ENCODE data around the gene FKBP11.

FKBP11 gene

DNA sequence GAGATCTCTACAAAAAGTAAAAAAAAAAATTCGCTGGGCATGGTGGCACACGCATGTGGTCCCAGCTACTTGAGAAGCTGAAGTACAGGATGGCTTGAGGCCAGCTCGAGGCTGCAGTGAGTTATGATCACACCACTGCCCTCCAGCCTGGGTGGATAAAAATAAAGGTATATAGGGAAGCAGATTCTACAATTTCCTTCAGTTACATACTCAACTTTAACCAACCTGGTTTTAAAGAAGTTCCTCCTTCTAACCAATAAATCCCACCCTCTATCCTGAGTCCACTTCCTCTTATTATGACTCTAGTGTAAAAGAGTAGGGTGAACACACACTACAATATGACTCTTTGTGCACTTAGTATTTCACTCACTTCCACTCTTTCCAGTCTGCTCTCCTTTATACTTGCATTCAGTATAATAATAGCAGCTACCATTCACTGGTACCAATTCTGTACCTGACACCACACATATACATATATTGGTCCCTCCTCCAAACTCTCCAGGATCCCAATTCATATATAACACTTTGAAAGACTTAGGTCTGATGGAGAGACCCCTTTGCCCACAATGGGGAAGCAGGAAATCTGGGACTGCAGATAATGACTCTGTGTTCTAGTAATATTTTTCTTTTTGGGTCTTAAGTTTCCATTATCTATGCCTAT is 29.7 kb upstream of the FKBP11 start:
- TF ChIP-seq, protein P1, sequence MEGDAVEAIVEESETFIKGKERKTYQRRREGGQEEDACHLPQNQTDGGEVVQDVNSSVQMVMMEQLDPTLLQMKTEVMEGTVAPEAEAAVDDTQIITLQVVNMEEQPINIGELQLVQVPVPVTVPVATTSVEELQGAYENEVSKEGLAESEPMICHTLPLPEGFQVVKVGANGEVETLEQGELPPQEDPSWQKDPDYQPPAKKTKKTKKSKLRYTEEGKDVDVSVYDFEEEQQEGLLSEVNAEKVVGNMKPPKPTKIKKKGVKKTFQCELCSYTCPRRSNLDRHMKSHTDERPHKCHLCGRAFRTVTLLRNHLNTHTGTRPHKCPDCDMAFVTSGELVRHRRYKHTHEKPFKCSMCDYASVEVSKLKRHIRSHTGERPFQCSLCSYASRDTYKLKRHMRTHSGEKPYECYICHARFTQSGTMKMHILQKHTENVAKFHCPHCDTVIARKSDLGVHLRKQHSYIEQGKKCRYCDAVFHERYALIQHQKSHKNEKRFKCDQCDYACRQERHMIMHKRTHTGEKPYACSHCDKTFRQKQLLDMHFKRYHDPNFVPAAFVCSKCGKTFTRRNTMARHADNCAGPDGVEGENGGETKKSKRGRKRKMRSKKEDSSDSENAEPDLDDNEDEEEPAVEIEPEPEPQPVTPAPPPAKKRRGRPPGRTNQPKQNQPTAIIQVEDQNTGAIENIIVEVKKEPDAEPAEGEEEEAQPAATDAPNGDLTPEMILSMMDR (IDR thresholded peaks at IDR 0.05): no peak
- H3K4me3 ChIP-seq: no peak overlapping the region
- no peak for DNase-seq (ENCODE audit: low spot score)
- H3K27ac ChIP-seq: no peak overlapping the region

DNA sequence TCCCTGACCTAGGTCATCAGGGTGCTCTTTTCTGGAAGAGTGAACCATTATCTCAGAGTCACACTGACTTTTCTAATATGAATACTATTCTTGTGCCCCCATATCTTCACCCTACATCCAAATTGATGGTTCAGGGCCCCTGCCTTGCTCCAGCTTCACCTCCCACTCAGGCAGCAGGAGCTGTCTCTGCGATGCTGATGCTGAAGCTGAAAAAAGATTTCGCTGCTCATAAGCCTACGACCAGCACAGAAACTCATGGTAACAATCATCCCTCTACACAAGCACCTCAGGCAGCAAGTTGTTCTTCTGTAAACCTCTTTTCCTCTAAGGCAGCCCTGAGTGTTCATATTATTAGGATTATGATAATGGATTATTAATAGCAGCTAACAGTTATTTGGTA is 28.8 kb upstream of the FKBP11 start:
- TF ChIP-seq, protein P1 (IDR thresholded peaks at IDR 0.05): no peak
- no peak for DNase-seq (ENCODE audit: low spot score)
- H3K27ac ChIP-seq: no peak overlapping the region
- no peak overlapping the region for H3K4me3 ChIP-seq

DNA sequence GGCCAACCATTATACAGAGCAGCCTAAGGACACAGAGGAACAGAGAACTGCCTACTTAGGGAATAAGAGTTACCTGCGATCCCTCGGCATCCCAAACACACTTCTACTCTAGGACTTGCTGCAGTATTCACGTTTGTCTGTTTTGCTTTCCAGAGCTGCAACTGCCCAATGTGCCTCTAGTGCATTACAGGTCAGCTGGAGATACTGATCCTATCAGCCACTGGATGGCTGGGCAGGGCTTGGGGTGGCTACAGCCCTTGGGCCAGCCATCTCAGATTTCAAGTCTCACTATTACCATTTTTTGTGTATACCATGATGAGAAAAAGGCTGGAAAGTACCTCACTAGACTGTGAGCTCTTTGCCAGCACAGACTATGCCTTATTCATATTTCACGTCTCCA is 27.4 kb upstream of the FKBP11 start:
- DNase-seq (ENCODE audit: low spot score): no peak
- TF ChIP-seq, protein P1 (IDR thresholded peaks at IDR 0.05): no peak
- no peak overlapping the region for H3K4me3 ChIP-seq
- H3K27ac ChIP-seq: no peak overlapping the region

DNA sequence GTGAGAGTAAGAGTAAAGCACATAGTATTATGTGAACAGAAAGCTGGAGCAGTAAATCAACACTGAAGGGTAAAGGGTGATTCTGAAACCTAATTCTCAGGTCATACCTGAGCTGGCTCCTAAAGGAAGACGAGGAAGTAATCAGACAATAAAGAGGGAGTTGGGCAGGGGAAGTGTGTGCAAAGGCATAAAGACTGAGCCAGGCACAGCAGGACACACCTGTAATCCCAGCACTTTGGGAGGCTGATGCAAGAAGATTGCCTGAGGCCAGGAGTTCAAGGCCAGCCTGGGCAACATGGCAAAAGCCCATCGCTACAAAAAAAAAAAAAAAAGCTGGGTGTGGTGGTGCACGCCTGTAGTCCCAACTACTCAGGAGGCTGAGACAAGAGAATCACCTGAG is 22.4 kb upstream of the FKBP11 start:
- H3K27ac ChIP-seq: no peak overlapping the region
- TF ChIP-seq, protein P1 (IDR thresholded peaks at IDR 0.05): no peak
- no peak for DNase-seq (ENCODE audit: low spot score)
- no peak overlapping the region for H3K4me3 ChIP-seq

DNA sequence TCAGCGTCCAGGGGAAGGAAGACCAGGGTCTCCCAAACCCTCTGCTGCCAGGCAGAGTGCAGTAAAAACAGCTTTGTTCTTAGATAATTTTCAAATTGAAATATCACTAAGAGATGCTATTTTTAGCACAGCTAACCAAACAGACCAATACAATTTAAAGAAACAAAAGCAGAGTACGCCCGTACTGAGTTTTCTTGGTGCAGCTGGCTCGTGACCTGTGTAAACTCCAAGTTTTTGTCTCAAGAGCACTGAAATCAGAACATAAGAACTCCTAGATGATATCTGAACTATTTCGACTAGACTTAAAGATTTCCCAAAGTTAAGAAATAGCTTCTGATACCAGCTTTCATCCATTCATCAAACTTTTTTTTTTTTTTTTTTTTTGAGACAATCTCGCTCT is 21.7 kb upstream of the FKBP11 start:
- H3K27ac ChIP-seq: no peak overlapping the region
- DNase-seq (ENCODE audit: low spot score): no peak
- TF ChIP-seq, protein P1 (IDR thresholded peaks at IDR 0.05): no peak
- H3K4me3 ChIP-seq: no peak overlapping the region

DNA sequence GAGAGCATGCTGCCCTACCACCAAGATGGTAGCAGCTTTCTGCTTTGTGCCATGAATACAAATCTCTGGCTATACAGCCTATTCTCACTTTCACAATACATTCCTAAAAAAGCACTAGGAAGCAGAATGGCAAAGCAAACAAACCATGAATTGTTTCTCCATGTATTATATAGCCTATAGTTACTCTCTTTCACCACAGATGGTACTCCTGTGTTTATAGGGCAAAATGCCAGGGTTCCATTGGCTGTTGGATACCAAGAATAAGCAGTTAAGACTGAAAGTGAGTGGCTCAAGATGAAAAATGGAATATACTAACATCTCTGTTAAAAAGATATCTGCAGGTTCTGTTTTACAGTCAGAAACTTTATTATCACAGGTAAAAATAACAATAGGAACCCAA is 20.9 kb upstream of the FKBP11 start:
- H3K4me3 ChIP-seq: no peak overlapping the region
- TF ChIP-seq, protein P1 (IDR thresholded peaks at IDR 0.05): no peak
- no peak overlapping the region for H3K27ac ChIP-seq
- no peak for DNase-seq (ENCODE audit: low spot score)

DNA sequence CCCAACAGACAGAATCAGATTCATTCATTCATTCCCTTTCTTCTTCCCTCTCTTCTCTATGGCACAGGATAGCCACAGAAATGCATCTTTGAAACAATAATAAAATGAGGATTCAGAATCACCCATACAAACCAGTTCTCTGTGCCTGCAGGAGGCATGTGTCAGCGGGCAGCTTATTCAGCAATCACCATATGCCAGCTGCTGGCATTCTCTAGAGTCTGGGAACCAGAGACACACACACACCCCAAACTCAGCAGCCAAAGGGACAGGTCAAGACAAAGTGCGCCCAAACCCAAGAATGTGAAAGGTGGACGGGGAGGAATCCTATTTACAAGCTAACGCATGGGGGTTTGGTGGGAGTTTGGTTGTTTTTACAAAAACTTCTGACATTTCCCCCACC is 17.9 kb upstream of the FKBP11 start:
- TF ChIP-seq, protein P1 (IDR thresholded peaks at IDR 0.05): no peak
- DNase-seq (ENCODE audit: low spot score): no peak
- H3K27ac ChIP-seq: no peak overlapping the region
- H3K4me3 ChIP-seq: no peak overlapping the region

All from coronary artery (tissue), 2 donors.